T-helper 2 cell treated with Interferon-gamma antibody and Interleukin-4, amounts not matched to agents 5 μg/mL and 100 μg/mL, for 36 hours (primary cell): ENCODE data around the gene CDX1.

Experiments
- DNase-seq: peaks from one replicate; pipeline ENCODE4 v3.0.0; 2021; ENCODE audit warnings: low spot score
- H3K27ac Mint-ChIP-seq: one replicate; pipeline ENCODE4 v1.8.0; 2021; ENCODE audit warnings: mild to moderate bottlenecking, mixed read lengths
- H3K27me3 Mint-ChIP-seq: one replicate; pipeline ENCODE4 v1.8.0; 2021; ENCODE audit warnings: low read depth, mixed read lengths
- H3K36me3 Mint-ChIP-seq: one replicate; pipeline ENCODE4 v1.8.0; 2021; ENCODE audit warnings: low read depth, mixed read lengths
- H3K4me1 Mint-ChIP-seq: one replicate; pipeline ENCODE4 v1.8.0; 2021; ENCODE audit warnings: low read depth, mixed read lengths
- H3K4me3 Mint-ChIP-seq: one replicate; pipeline ENCODE4 v1.8.0; 2022; ENCODE audit warnings: mild to moderate bottlenecking, moderate library complexity, mixed read lengths
- H3K9me3 Mint-ChIP-seq: one replicate; pipeline ENCODE4 v1.8.0; 2021; ENCODE audit warnings: mixed read lengths

Gene CDX1

GRCh38 chr5:150182774-150183173, 16.2 kb downstream of the CDX1 start:
- Mint-ChIP-seq H3K4me1 (no peaks in the 10 kb centered on the region), H3K27ac (no peak overlapping the region), H3K27me3 (peaks cover 12% of the 10 kb centered on the region), H3K9me3 (no peaks in the 10 kb centered on the region), H3K4me3 (no peak overlapping the region), H3K36me3 (no peaks in the 10 kb centered on the region)
- no peak for DNase-seq

- Mint-ChIP-seq H3K36me3 (no peaks in the 10 kb centered on the region), H3K27ac (no peak overlapping the region), H3K4me1 (no peaks in the 10 kb centered on the region), H3K9me3 (no peaks in the 10 kb centered on the region), H3K4me3 (no peak overlapping the region), H3K27me3 (peaks cover 14% of the 10 kb centered on the region)
- DNase-seq, result no peak
Observed at GRCh38 chr5:150183436-150183835, 16.9 kb downstream of the CDX1 start.

DNA sequence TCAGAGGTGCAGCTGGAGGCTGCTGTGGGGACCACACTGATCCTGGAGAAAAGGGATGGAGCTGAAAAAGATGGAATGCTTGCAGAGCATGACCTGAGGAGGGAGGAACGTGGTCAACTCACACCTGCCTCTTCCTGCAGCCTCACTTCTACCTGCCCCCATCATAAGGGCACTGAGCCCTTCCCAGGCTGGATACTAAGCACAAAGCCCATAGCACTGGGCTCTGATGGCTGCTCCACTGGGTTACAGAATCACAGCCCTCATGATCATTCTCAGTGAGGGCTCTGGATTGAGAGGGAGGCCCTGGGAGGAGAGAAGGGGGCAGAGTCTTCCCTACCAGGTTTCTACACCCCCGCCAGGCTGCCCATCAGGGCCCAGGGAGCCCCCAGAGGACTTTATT, 17.4 kb downstream of the CDX1 start:
- Mint-ChIP-seq H3K36me3 (no peaks in the 10 kb centered on the region), H3K4me1 (no peaks in the 10 kb centered on the region), H3K9me3 (no peaks in the 10 kb centered on the region), H3K4me3 (no peak overlapping the region), H3K27me3 (peaks cover 16% of the 10 kb centered on the region), H3K27ac (no peak overlapping the region)
- DNase-seq, result no peak

DNA sequence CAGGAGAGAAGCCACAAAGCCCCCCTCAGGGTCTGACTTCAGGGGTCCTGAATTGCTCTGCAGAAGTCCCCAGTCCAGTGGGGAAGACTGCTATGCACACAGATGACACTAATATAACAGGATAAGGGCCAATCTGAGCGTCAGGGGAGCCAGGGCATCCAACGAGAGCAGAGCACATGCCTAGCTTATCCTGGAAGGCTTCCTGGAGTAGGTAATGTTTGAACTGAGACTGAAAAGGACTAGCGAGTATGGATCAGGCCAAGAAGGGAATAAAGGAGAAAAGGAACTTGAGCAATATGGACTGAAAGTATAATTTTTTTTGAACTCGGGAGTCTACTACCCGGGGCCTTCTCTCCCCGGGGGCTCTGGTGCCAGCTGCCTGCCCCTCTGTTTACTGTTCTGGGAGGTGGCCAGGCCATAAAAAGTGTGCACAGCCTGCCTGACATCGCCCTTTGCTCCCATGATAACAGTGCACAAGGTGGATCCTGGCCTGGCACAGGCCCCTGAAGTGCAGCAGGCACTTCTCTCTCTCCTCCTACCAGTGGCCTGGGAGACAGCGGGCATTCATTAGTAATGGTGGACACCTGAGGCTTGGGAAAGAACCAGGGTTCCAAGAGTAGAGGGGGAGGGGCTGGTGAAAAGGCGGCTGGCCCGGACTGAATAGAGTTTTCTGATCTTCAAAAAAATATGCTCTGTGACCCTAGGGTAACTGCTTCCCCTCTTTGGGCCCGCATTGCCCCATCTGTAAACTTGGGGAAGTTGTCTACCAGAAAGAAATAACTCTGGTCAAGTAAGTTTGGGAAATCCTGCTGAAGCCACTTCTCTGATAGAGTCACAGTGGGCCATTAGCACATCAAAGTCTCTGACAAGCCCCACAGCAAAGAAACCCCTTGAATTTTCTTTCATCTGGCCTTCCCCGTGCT, 18.7 kb downstream of the CDX1 start:
- no peak overlapping the region for H3K27ac Mint-ChIP-seq
- H3K4me3 Mint-ChIP-seq, result no peak overlapping the region
- DNase-seq, result no peak
- no peaks in the 10 kb centered on the region for H3K9me3 Mint-ChIP-seq
- H3K4me1 Mint-ChIP-seq, result no peaks in the 10 kb centered on the region
- no peaks in the 10 kb centered on the region for H3K36me3 Mint-ChIP-seq
- H3K27me3 Mint-ChIP-seq, result peaks cover 24% of the 10 kb centered on the region

DNA sequence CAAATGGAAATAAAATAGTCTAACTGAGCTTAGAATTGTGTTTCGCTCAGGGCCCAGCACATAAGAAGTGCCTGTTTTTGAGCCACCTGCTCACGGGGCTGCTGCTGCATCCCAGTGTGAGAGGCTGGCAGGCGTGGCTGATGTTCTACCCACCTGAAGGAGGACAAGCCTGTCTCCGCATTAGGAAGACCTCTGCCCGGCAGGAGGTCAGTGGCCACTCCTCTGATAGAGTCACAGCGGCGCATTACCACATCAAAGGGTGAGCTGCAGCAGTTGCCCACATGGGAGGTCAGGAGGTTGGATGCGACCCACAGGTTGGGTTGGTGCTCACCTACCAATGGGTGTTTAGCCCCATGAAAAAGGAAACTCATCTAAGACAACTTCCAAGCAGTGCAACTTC, 19.6 kb downstream of the CDX1 start:
- Mint-ChIP-seq H3K4me3 (no peak overlapping the region), H3K9me3 (no peaks in the 10 kb centered on the region), H3K4me1 (no peaks in the 10 kb centered on the region), H3K36me3 (no peaks in the 10 kb centered on the region), H3K27me3 (peaks cover 31% of the 10 kb centered on the region), H3K27ac (no peak overlapping the region)
- no peak for DNase-seq

DNA sequence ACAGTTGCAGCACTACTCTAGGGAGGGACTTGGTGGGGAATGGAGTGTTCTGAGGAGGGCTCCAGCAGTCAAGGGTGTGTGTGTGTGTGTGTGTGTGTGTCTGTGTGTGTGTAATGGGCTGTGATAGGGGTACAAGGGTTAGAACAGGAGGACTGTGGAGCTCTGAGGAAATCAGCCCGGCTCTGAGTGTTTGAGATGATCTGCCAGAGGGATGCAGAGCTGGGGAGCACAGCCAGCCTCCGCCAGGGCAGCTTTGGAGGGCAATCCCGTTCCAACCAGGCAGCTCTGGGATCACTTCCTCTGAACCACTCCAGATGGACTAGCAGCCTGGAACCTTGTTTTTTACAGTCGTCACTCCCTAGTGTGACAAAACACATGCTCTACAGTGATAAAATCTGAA, 20.3 kb downstream of the CDX1 start:
- no peak overlapping the region for H3K4me3 Mint-ChIP-seq
- H3K27me3 Mint-ChIP-seq, result peaks cover 36% of the 10 kb centered on the region
- no peaks in the 10 kb centered on the region for H3K4me1 Mint-ChIP-seq
- H3K27ac Mint-ChIP-seq, result no peak overlapping the region
- H3K9me3 Mint-ChIP-seq, result no peaks in the 10 kb centered on the region
- no peak for DNase-seq
- H3K36me3 Mint-ChIP-seq, result no peaks in the 10 kb centered on the region

GRCh38 chr5:150188146-150188842, 21.7 kb downstream of the CDX1 start:
- Mint-ChIP-seq H3K27me3 (peaks cover 34% of the 10 kb centered on the region), H3K9me3 (no peaks in the 10 kb centered on the region), H3K27ac (no peak overlapping the region), H3K36me3 (no peaks in the 10 kb centered on the region), H3K4me3 (no peak overlapping the region), H3K4me1 (no peaks in the 10 kb centered on the region)
- no peak for DNase-seq

DNA sequence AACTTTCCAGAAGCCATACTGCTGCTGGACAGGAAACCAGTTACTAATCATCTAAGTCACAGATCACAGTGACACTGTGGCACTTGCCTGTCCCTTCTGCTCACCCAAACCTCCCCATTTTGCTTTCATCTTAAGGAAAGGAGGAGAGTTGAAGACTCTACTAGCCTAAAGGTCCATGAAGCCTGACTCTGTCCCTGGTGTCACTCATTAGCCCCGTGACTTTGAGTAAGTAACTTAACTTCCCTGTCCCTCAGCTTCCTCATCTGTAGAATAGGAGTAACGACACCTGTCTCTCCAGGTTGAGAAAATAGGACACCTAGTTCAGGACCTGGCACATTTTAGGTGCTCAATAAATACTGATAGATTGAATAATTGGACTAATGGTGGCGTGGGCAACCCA, 22.7 kb downstream of the CDX1 start:
- Mint-ChIP-seq H3K36me3 (no peaks in the 10 kb centered on the region), H3K9me3 (no peaks in the 10 kb centered on the region), H3K4me1 (no peaks in the 10 kb centered on the region), H3K27ac (no peak overlapping the region), H3K4me3 (no peak overlapping the region), H3K27me3 (peaks cover 34% of the 10 kb centered on the region)
- DNase-seq, result no peak

GRCh38 chr5:150189728-150190502, 23.3 kb downstream of the CDX1 start, which contains the start of gene SLC6A7:
SLC6A7 (plus strand) TSS chr5:150190062; CDS start chr5:150190328, 266 bp downstream.
- Mint-ChIP-seq H3K9me3 (no peaks in the 10 kb centered on the region), H3K36me3 (no peaks in the 10 kb centered on the region), H3K4me3 (no peak within 1 kb of the TSS), H3K4me1 (no peaks in the 10 kb centered on the region), H3K27me3 (peaks cover 34% of the 10 kb centered on the region), H3K27ac (no peak within 1 kb of the TSS)
- no peak for DNase-seq

DNA sequence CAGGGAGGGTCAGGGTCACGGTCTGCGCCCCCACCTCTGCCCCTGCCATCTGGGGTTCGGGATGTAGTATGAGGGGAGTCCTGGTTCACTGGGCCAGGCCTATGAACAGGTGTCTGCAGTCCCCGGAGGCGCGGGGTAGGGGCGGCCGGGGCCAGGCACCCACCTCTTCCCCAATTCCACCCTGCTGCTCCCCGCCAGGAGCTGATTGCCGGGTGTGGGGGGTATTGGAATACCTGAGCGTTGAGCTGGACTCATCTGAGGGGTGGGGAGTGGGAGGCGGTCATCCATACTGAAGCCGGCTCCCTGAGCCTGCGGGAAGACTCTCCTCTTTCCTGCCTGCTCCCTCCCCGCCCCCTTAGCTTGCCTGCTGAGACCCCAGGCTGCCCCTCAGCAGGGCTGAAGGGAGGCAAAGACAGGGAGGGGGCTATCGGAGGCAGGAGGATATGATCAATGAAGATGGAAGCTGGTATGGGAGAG, 24.0 kb downstream of the CDX1 start:
- DNase-seq, result no peak
- no peaks in the 10 kb centered on the region for H3K36me3 Mint-ChIP-seq
- H3K9me3 Mint-ChIP-seq, result no peaks in the 10 kb centered on the region
- no peaks in the 10 kb centered on the region for H3K4me1 Mint-ChIP-seq
- no peak overlapping the region for H3K4me3 Mint-ChIP-seq
- H3K27ac Mint-ChIP-seq, result no peak overlapping the region
- peaks cover 34% of the 10 kb centered on the region for H3K27me3 Mint-ChIP-seq

DNA sequence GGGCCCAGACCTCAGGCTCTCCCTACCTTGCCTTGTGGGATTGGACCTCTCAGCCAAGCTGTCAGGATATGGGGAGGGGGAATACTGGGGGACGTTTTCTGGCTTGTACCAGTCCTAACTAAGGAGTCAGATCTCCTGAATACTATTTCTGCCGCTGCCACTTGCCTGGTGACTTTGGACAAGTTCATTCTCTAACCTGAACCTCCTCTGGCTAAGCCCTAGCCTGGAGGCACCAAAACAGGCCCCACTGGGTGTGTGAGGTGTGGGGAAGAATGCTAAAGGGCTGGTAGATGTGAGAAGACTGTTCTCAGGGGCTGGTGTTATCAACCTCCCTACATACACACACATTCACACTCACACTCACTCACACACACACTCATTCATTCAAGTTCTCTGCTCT, 24.4 kb downstream of the CDX1 start:
- H3K36me3 Mint-ChIP-seq, result no peaks in the 10 kb centered on the region

DNA sequence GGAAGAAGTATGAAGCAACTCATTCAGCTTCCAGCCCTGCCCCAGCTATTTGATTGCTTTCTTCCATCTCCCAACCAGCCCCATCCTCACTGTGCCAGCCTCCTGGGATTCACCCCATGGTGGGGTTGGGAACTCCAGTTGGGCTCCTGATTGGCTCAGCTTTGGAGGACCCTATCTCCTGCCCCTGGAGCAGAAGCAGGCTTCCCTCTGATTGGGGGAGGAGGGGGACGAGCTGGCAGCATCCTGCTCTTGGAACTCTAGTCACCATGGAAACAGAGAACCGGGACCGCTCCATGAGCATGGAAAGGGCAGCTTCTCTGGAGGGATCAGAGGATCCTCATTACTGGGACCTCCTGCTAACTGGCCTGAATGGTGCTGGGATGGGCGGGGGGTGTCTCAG, 25.9 kb downstream of the CDX1 start:
- Mint-ChIP-seq H3K4me3 (no peak overlapping the region), H3K36me3 (no peaks in the 10 kb centered on the region), H3K9me3 (no peaks in the 10 kb centered on the region), H3K27ac (no peak overlapping the region), H3K27me3 (peaks cover 27% of the 10 kb centered on the region), H3K4me1 (no peaks in the 10 kb centered on the region)
- no peak for DNase-seq

More for the DNA sequence above, 24.4 kb downstream of the CDX1 start:
- H3K27me3 Mint-ChIP-seq, result peaks cover 34% of the 10 kb centered on the region
- no peak for DNase-seq
- H3K4me1 Mint-ChIP-seq, result no peaks in the 10 kb centered on the region
- no peaks in the 10 kb centered on the region for H3K9me3 Mint-ChIP-seq
- no peak overlapping the region for H3K4me3 Mint-ChIP-seq
- H3K27ac Mint-ChIP-seq, result no peak overlapping the region

GRCh38 chr5:150195736-150196485, 29.3 kb downstream of the CDX1 start:
- Mint-ChIP-seq H3K4me3 (no peak overlapping the region), H3K27me3 (peaks cover 8% of the 10 kb centered on the region), H3K36me3 (no peaks in the 10 kb centered on the region), H3K27ac (no peak overlapping the region), H3K9me3 (no peaks in the 10 kb centered on the region), H3K4me1 (no peaks in the 10 kb centered on the region)
- DNase-seq, result no peak
